HG03064 (cell line): ENCODE results near the gene SLCO3A1.

ENCODE experiments used
- ATAC-seq: cut with Tn5 transposase; IDR thresholded peaks from one replicate; pipeline ENCODE4 v1.9.1; 2021; ENCODE audit warnings: low read depth; ENCODE audit not compliant: unreplicated experiment

Gene SLCO3A1

GRCh38 chr15:91880373-91880772, 26.9 kb downstream of the SLCO3A1 start:
- no peak for ATAC-seq

DNA sequence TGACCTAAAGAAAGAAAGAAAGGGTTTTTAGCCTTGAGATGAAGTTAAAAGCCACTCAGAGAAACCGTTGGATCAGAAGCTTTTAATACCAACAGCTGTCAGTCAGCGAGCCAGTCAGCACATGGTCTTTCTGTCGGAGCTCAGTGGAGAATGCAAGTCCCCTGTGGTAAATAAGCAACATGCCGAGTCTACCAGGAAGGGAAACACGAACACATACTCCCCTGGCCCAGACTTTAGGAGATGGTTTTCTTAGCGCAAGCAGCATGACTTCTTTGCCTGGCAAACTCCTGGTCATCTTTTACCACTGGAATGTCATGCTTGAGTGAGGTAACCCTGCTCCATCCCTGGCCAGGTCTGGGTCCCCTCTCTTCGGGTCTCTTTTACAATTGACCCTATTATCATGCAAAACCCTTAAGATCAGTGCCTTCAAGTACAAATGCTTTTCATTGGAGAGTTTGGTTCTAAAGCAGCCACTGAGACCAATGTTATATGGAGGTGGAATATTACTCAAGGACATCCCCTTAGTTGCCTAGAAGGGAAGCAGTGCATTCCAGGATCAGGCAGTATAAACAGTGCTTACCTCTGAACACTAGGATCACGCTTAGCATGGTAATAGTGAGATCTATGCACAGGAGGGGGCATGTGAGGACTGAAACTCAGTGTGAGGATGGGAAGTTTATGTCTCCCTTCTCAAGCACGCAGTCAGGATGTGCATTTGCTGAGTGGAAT, 28.2 kb downstream of the SLCO3A1 start:
- ATAC-seq: no peak

- no peak for ATAC-seq
Measured at GRCh38 chr15:91882858-91883586, 29.5 kb downstream of the SLCO3A1 start.

DNA sequence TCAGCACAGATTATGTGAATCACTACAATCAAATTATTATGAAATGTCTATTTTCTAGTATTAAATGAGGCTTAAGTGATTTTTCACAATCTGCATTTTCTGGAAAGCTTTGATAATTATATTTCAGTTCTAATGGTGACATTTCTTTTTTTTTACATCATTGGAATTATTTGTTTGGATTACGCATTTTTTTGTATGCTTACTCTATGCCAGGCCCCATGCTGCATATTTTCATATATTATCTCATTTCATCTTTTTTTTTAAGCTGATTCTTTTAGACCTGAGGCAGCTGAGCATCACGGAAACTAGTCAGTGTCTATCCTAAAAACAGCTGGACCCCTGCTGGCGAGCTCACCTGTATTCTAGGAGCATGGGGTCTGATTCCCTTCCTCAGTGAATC, 31.1 kb downstream of the SLCO3A1 start:
- no peak for ATAC-seq

GRCh38 chr15:91885054-91885453, 31.5 kb downstream of the SLCO3A1 start:
- ATAC-seq: no peak

DNA sequence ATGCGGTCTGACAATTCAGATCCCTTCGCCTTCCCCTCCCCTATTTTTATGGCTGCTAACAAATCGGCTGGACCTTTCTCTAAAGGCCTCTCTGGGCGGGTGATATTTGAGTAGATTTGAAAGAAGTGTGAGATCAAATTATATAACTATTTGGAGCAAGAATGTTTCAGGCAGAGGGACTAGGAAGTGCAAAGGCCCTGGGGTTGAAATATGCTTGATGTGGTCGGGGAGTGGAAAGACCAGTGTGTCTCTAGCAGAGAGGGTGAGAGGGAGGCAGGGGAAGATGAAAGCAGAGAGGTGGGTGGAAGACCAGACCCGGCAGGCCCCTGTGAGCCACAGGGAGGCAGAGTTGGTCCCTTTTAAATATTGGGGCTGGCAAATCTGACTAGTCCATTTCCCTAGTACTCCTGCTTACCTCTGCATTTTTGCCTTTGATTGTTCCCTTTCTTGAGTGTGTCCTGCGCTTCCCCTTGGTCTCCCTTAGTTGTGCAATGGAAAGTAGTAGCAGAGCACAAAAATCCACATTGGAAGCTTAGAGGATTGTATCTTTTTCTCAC, 32.3 kb downstream of the SLCO3A1 start:
- ATAC-seq: no peak

GRCh38 chr15:91886878-91887277, 33.4 kb downstream of the SLCO3A1 start:
- ATAC-seq: no peak

- ATAC-seq: no peak
Measured at GRCh38 chr15:91887321-91887720, 33.8 kb downstream of the SLCO3A1 start.

DNA sequence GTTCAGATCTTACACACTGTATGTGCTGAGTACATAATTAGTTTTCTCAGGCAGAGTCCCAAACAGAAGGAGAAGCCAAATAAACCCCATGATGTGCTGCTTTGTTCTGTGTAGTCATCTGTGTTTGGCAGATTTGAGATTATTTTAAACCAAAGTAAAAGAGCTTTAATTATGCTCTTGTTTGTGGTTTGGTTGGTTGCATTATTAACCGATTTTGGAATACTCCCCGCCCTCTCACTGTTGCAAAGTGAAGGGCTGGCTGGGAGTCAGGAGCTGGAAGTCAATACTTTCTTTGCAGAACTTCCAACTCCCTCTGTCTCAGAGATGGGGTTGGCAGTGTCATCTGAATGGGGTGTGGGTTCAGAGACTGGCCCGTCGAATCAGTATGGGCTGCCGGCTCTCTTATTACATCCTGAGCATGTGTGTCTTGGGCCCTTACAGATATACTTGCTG, 34.4 kb downstream of the SLCO3A1 start:
- ATAC-seq: no peak

DNA sequence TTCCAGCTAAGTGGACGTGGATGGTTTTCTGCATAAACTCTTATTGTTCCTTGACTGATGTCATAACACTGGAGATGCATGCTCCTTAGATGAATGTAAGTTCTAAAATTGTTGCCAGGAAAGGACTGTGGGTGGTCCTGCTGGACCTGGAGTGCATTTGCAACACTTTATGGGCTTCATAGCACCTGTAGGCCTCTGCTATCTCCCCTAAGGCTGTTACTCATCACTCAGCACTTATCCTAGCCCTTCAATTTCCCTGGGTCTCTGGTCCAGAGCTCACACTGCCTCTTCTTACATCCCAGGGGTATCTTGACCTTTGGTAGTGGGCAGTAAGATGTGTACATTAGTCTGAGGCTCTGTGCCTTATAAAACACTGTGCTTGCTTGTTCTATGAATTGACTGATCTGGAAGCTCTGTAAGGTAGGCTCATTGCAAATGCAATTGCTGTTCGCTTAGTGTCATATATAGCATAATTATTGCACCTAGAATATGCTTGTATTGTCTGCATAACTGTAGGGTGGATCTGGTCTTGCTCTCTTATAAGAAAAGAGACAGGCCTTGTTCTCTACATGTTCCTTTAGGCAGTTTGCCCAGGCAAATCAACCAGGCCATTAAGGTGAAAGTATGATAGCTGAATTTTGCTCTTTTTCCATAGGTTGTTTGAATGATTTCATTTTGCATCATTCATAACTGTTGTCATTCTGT, 35.8 kb downstream of the SLCO3A1 start:
- no peak for ATAC-seq

DNA sequence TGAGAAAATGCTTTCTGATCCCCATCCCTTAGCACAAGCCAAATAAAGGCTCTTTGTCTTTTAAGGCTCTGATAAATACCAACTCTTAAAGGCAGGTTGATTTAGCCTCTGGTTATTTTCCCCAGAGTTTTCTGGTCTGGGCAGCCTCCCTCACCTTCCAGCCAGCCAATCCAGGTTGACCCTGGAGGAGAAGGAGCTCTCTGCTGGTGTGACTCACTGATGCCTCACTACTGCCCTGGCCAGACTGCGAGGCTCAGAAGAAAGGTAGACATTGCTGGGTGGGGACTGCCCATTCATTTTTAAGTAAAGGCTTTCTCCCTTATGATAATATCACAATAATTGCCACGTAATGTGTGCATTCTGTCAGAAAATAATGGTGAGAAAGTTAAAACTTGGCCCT, 37.1 kb downstream of the SLCO3A1 start:
- ATAC-seq: no peak

DNA sequence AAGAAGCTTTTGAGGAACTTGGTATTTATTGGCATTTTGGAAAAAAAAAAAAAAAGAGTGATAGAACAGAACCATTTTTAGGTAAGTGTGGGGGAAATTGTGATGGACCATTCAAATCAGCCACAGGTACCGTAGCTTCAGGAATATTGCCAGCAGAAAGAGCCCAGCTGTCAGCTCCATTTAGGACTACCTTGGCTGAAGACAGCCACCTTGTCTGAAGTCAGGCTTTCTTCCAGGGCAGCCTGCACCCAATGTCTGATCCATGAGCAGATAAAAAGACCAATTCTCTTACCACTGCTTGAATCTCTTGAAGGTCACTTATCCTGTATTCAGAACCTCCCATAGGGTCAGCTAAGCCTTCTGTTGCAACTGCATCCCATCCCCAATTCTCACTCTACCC, 37.6 kb downstream of the SLCO3A1 start:
- ATAC-seq: no peak

DNA sequence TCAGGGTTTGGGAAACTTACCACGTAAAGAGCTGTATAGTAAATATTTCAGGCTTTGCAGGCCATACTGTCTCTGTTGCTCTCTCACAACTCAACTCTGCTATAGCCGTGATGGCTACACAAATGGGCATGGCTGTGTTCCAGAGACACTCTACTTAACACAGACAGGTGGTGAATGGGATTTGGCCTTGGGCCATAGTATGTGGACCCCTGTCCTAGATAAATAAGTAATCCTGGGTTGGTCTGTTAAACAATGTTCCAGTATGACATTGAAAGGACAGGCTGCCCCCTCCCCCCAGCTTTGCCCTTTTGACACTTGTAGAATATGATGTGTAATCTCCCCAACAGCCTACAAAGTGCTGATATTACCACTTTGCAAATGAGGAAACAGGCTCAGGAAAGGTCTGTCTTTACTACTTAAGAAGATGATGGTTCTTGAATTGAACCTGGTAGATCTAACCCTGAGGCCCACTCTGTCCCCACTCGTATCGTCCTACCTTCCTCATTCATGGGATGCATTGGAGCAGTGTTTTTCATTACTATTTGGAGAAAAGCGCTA, 38.4 kb downstream of the SLCO3A1 start:
- ATAC-seq: no peak

DNA sequence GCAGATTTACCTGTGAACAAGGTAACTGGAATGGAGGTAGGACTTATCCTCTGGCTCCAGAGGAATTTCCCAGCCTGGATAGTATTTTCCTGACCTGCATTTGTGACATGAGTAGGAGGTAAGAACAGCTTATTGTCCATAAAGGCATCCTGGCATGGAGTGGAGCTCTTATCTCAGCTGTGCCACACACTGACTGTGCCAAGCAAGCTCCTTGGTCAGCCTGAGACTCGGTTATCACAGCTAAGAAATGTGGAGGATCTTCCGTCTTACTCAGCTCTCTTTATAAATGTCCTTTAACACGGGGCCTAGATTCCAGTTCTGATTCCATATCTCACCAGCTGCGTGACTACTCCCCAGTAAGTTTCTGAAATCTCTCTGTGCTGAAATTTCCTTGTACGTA, 38.9 kb downstream of the SLCO3A1 start:
- no peak for ATAC-seq

DNA sequence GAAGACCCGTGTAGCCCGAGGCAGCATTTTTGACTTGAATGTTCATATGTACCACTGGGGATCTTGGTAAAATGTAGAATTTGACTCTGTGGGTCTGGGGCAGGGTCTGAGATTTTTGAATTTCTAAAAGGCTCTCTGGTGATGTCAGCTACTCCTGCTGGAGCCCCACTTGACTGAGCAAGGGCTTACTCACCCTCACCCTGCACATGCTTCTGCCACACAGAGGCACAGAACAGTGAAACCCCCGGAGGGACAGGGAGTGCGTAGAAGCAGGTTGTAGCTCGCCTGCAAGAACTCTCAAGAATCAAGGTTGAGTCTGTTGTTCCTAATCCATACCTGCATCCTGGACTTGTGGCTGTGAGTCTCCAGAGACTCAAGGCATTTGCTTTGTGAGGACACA, 41.1 kb downstream of the SLCO3A1 start:
- no peak for ATAC-seq

DNA sequence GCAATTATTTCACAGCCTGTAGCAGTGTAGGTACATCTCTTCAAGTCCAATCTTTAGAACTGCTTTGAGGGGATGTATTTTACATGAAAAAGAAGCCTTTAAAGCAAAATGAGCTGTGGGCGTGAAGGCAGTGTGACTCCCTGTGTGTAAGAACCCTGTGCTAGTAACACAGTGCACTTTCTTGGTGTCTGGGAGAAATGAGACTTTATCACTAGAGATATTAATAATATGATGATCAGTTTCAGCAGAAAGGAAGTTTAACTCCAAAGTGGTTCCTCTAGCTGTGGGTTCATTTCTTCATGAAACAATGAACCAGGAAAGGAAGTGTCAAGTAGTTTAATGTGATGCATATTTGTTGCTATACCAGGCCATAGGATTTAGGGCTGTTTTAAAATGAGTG, 41.5 kb downstream of the SLCO3A1 start:
- ATAC-seq: no peak

DNA sequence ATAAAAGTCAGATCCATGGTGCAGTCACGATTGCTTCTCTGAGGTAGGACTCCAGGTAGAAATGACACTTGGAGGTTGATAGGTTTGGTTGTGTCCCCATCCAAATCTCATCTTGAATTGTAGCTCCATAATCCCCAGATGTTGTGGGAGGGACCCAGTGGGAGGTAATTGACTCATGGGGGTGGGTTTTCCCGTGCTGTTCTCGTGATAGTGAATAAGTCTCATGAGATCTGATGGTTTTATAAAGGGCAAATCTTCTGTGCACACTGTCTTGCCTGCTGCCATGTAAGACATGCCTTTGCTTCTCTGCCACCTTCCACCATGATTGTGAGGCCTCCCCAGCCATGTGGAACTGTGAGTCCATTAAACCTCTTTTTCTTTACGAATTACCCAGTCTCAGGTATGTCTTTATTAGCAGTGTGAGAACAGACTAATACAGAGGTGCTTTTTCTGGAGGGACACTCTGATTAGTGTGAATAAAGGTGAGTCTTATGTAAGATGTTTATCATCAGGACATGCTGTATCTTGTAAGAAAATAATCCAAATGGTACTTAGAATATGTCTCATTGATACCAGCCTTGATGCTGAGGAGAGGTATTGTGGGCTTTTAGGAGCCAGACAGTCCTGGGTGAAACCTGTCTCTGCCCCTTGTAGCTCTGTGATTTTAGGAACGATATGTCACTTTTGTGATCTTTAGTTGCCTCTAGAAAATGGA, 43.0 kb downstream of the SLCO3A1 start:
- no peak for ATAC-seq

DNA sequence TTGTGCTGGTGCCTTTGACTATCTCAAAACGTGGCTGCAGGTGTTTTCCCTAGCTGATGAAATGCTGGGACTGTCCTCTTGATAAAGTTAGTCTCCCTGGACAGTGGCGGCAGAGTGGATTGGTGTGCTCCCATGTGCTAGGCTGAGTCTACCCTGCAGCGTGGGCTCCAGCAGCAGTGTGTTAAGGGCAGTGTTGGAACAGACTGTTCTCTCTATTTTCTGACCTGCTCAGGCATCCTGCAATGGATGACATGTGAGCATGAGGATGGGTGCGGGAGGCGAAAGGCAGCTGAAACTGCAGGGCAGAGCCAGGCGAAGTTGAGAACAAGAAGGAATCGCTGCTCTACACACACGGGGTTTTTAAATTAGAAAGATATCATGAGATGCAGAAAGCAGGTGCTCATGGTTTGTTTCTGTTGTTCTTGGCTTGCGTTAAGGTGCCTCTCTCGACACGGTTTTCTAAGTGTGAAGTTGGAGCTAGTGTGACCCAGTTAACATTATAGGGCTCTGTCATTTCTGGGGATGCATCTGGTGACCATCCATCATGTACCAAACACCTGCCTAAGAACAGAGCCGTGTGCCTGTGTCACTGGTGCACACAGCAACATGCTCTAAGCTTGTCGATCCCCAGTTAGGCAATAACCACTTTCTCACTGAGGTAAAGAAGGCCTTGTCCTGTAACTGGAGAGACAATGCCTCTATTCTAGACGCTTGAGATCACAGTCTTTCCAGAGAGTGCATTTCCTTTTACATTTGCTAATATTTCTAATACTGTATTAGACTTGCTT, 44.3 kb downstream of the SLCO3A1 start:
- no peak for ATAC-seq

DNA sequence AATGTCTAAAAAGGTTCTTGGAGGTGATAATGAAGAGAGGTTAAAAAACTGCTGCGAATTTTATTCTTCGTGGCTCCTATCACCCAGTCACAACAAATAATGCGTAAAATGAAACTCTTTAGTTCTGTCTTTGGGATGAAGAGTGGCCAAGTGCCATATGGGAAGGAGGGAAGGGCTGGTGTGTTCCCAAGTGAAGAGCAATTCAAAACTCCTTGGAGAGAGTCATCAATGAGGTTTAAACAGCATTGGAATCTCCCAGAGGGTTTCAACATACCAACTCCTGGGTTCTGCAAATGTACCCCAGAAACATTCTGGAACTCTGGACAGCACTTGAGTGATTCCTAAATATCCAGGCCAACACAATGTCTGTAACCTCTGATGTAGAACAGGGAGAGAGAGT, 45.3 kb downstream of the SLCO3A1 start:
- no peak for ATAC-seq

DNA sequence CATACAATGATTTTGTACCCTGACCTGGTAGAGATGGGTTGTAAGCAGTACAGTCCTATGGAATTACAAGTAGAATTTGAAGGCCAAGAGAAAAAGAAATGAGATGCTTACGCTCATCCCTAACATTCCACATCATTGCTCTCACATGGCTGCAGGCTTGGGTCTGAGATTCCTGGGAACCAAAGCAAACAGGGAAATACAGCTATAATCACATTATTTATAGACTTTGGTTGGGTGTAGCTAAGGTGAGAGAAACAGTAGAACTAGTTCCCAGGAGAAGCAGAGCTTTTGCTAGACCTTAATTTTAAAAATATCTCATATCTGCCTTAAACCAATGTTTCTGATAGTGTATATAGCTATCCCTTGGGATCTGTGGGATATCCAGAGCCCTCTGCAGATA, 51.4 kb downstream of the SLCO3A1 start:
- ATAC-seq: no peak
